ENCODE data around the gene UMAD1.

Gene UMAD1

GRCh38 chr7:7859411-7859810 is 218.9 kb downstream of the UMAD1 start:
- DNase-seq (ENCODE audit: low read depth): no peak
- no peak for TF ChIP-seq CTCF (IDR thresholded peaks at IDR 0.05; ENCODE audit: control insufficient read depth, extremely low read depth, insufficient read depth)
- H3K4me3 ChIP-seq (ENCODE audit: low read depth, low read length): no peak overlapping the region

- no peak for TF ChIP-seq CTCF (IDR thresholded peaks at IDR 0.05; ENCODE audit: control insufficient read depth, extremely low read depth, insufficient read depth)
- no peak for DNase-seq (ENCODE audit: low read depth)
- no peak overlapping the region for H3K4me3 ChIP-seq (ENCODE audit: low read depth, low read length)
Measured at GRCh38 chr7:7861211-7861633, 220.7 kb downstream of the UMAD1 start.

DNA sequence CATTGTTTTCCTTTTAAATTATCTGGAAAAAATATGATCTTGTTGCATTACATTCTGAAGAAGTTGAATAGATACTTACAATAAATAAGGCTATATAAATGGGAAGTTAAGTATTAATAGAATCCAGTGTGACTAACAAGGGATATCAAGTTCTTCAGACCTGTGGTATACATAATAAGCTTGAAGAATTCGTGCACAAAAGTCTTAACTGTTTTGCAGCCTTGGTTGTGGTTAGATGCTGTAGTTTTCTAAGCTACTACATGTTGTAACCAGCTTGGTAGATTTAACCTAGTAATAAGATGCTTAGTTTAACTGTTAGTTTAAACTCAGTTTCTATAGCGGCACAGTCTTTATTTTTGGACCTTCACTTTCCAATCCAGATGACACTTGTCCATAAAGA is 221.8 kb downstream of the UMAD1 start:
- no peak for DNase-seq (ENCODE audit: low read depth)
- H3K4me3 ChIP-seq (ENCODE audit: low read depth, low read length): no peak overlapping the region
- TF ChIP-seq CTCF (IDR thresholded peaks at IDR 0.05; ENCODE audit: control insufficient read depth, extremely low read depth, insufficient read depth): no peak

GRCh38 chr7:7867846-7868571 is 227.5 kb downstream of the UMAD1 start:
- no peak overlapping the region for H3K4me3 ChIP-seq (ENCODE audit: low read depth, low read length)
- no peak for TF ChIP-seq CTCF (IDR thresholded peaks at IDR 0.05; ENCODE audit: control insufficient read depth, extremely low read depth, insufficient read depth)
- no peak for DNase-seq (ENCODE audit: low read depth)

DNA sequence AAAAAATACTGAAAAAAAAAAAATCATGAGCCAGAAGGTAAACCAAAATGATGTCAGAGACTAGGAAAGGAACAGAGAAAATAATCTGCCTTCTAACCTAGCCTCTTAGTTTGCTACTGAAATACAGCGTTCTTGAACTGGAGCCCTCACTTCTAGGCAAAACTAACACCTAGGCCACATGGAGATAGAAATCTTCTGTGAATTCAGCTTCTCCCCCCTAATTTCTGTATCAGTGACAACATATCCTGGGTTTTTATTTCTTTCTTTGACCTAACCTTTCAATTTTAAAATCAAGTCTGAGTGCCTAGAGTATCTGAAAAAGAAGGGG is 228.0 kb downstream of the UMAD1 start:
- no peak for DNase-seq (ENCODE audit: low read depth)
- TF ChIP-seq CTCF (IDR thresholded peaks at IDR 0.05; ENCODE audit: control insufficient read depth, extremely low read depth, insufficient read depth): no peak
- H3K4me3 ChIP-seq (ENCODE audit: low read depth, low read length): no peak overlapping the region

DNA sequence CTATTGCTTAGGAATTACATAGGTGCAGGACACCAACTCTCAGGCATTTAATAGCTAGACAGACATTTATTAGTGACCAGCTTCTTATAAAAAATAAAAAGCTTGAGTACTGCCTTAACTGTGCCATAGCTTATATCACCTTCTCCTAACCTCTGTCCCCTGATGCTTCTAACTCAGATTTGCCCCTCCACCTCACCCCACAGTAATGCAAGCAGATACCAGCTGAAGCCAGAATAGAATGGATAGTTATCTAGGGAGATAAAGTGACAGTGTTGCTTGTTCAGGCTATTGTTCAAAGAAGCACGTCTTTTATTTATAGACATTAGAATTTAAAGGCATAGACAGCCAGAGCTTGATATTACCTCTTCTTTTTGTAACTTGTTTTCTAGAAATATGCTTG is 228.5 kb downstream of the UMAD1 start:
- no peak for TF ChIP-seq CTCF (IDR thresholded peaks at IDR 0.05; ENCODE audit: control insufficient read depth, extremely low read depth, insufficient read depth)
- no peak for DNase-seq (ENCODE audit: low read depth)
- H3K4me3 ChIP-seq (ENCODE audit: low read depth, low read length): no peak overlapping the region

GRCh38 chr7:7869651-7870050 is 229.1 kb downstream of the UMAD1 start:
- DNase-seq (ENCODE audit: low read depth): no peak
- TF ChIP-seq CTCF (IDR thresholded peaks at IDR 0.05; ENCODE audit: control insufficient read depth, extremely low read depth, insufficient read depth): no peak
- no peak overlapping the region for H3K4me3 ChIP-seq (ENCODE audit: low read depth, low read length)

Measured in LNCaP clone FGC (cell line).